ENCODE data around the gene HSPA4L.

GRCh38 chr4:127868196-127868595 is 86.1 kb downstream of the HSPA4L start:
- TF ChIP-seq CTCF (IDR thresholded peaks at IDR 0.05; ENCODE audit: low read depth, low read length) (no peak), POLR2A (IDR thresholded peaks at IDR 0.05; ENCODE audit: extremely low read depth, insufficient read length) (no peak), MYC (IDR thresholded peaks at IDR 0.05; ENCODE audit: low read depth, low read length) (no peak)
- TF ChIP-seq, protein P1, sequence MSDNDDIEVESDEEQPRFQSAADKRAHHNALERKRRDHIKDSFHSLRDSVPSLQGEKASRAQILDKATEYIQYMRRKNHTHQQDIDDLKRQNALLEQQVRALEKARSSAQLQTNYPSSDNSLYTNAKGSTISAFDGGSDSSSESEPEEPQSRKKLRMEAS (IDR thresholded peaks at IDR 0.05; ENCODE audit: low read depth, low read length) = no peak
